Neural cell (in vitro differentiated cells): ENCODE results near the gene QSOX2. TPM values are rescaled to one million over a fixed set of nuclear protein-coding genes. Genes with fewer than 3 reads are reported as not detected.

Experiments used
- H2AFZ ChIP-seq: fragments of 200-600, 300-800 bp; sonication (generic), shearing (Covaris generic); 2 replicates; pipeline ENCODE4 v1.6.0; 2014; ENCODE audit warnings: low read depth, mild to moderate bottlenecking, antibody characterized with exemption, low read length, moderate library complexity
- H3F3A ChIP-seq: fragments of 200-600 bp; shearing (Covaris generic); 2 replicates; pipeline ENCODE4 v1.6.1; 2016; ENCODE audit warnings: mild to moderate bottlenecking, moderate library complexity, mixed read lengths, antibody characterized with exemption, low read length; ENCODE audit not compliant: insufficient read depth, poor library complexity, severe bottlenecking
- H3K27ac ChIP-seq: fragments of 200-600, 300-800 bp; sonication (generic), shearing (Covaris generic); 2 replicates; pipeline ENCODE4 v1.5.1; 2014; ENCODE audit warnings: mild to moderate bottlenecking, low read length, moderate library complexity
- H3K27me3 ChIP-seq: fragments of 300-800, 200-600 bp; sonication (generic), shearing (Covaris generic); 2 replicates; pipeline ENCODE4 v1.6.0; 2014; ENCODE audit warnings: mild to moderate bottlenecking, low read depth, low read length, moderate library complexity; ENCODE audit not compliant: insufficient read depth
- H3K36me3 ChIP-seq: fragments of 300-800, 200-600 bp; sonication (generic), shearing (Covaris generic); 2 replicates; pipeline ENCODE4 v1.5.1; 2014; ENCODE audit warnings: mild to moderate bottlenecking, antibody characterized with exemption, low read length, moderate library complexity; ENCODE audit not compliant: insufficient read depth
- H3K4me2 ChIP-seq: fragments of 300-800, 200-600 bp; sonication (generic), shearing (Covaris generic); 2 replicates; pipeline ENCODE4 v1.6.0; 2014; ENCODE audit warnings: mild to moderate bottlenecking, low read length
- H3K4me3 ChIP-seq: fragments of 300-800, 200-600 bp; sonication (generic), shearing (Covaris generic); 2 replicates; pipeline ENCODE4 v1.5.1; 2014; ENCODE audit warnings: mild to moderate bottlenecking, low read length, moderate library complexity
- H3K79me2 ChIP-seq: fragments of 200-600 bp; shearing (Covaris generic); replicated peaks from 2 replicates; pipeline ENCODE4 v1.6.0; 2014; ENCODE audit warnings: mild to moderate bottlenecking, low read length, moderate library complexity; ENCODE audit not compliant: insufficient read depth
- H3K9ac ChIP-seq: fragments of 300-800, 200-600 bp; sonication (generic), shearing (Covaris generic); 2 replicates; pipeline ENCODE4 v1.6.1; 2016; ENCODE audit warnings: mild to moderate bottlenecking, low read length, mixed read lengths
- H3K9me2 ChIP-seq: fragments of 200-600 bp; shearing (Covaris generic); 2 replicates; pipeline ENCODE4 v1.6.1; 2016; ENCODE audit warnings: mild to moderate bottlenecking, low read length, mixed read lengths; ENCODE audit not compliant: insufficient read depth
- H3K9me3 ChIP-seq: fragments of 200-600, 300-800 bp; sonication (generic), shearing (Covaris generic); 2 replicates; pipeline ENCODE4 v1.6.1; 2016; ENCODE audit warnings: mild to moderate bottlenecking, mixed run types, low read length, moderate library complexity, mixed read lengths
- H4K20me1 ChIP-seq: fragments of 200-600 bp; shearing (Covaris generic); 2 replicates; pipeline ENCODE4 v1.6.1; 2016; ENCODE audit warnings: mild to moderate bottlenecking, mixed run types; ENCODE audit not compliant: insufficient read depth
- CTCF ChIP-seq: fragments of 450-650 bp; IDR thresholded peaks from 2 replicates; pipeline ENCODE4 v1.5.1; 2014; ENCODE audit warnings: antibody characterized with exemption, mild to moderate bottlenecking, moderate library complexity; ENCODE audit not compliant: poor library complexity, severe bottlenecking
- EP300 ChIP-seq: fragments of 450-650 bp; conservative IDR thresholded peaks from 2 replicates; pipeline ENCODE4 v1.6.1; 2014; ENCODE audit warnings: antibody characterized with exemption, mild to moderate bottlenecking, moderate library complexity; ENCODE audit not compliant: poor library complexity, severe bottlenecking
- EZH2 ChIP-seq: fragments of 200-600, 300-800 bp; shearing (Covaris generic), sonication (generic); IDR thresholded peaks from 2 replicates; pipeline ENCODE4 v1.6.1; 2014; ENCODE audit warnings: antibody characterized with exemption, low read length, borderline replicate concordance, mild to moderate bottlenecking; ENCODE audit not compliant: insufficient read depth, poor library complexity, severe bottlenecking
- MXI1 ChIP-seq: fragments of 450-650 bp; conservative IDR thresholded peaks from 2 replicates; pipeline ENCODE4 v1.6.1; 2014; ENCODE audit warnings: antibody characterized with exemption, mild to moderate bottlenecking; ENCODE audit not compliant: poor library complexity, severe bottlenecking
- POLR2AphosphoS5 ChIP-seq: IDR thresholded peaks from 2 replicates; pipeline ENCODE4 v1.6.1; 2012
- RAD21 ChIP-seq: fragments of 450-650 bp; conservative IDR thresholded peaks from 2 replicates; pipeline ENCODE4 v1.6.1; 2014; ENCODE audit warnings: antibody characterized with exemption, mild to moderate bottlenecking, moderate library complexity
- REST ChIP-seq: IDR thresholded peaks from 2 replicates; pipeline ENCODE4 v1.6.1; 2012; ENCODE audit warnings: borderline replicate concordance
- SMC3 ChIP-seq: fragments of 450-650 bp; conservative IDR thresholded peaks from 2 replicates; pipeline ENCODE4 v1.6.1; 2014; ENCODE audit warnings: antibody characterized with exemption, mild to moderate bottlenecking, moderate library complexity; ENCODE audit not compliant: poor library complexity
- TAF1 ChIP-seq: IDR thresholded peaks from 2 replicates; pipeline ENCODE4 v1.6.1; 2012; ENCODE audit warnings: low read depth
- polyA plus RNA-seq: library from polyadenylated mRNA; depleted of rRNA; stranded (reverse); fragments of >200 nt; gene quantifications from 2 replicates; pipeline ENCODE4 v1.2.3, GENCODE V29; 2014

Gene QSOX2
- polyA plus RNA-seq, 1 donor from 2014 or later: 20.7 TPM

- no peaks in the 10 kb centered on the region for H3K36me3 ChIP-seq
Observed at GRCh38 chr9:136247551-136247916, 1.9 kb upstream of the QSOX2 start.

GRCh38 chr9:136246849-136247550 lies 1.4 kb upstream of the QSOX2 start:
- H3K4me3 ChIP-seq: no peak overlapping the region
- no peaks in the 10 kb centered on the region for H3K9me3 ChIP-seq
- H3F3A ChIP-seq: no peaks in the 10 kb centered on the region
- H3K9me2 ChIP-seq: no peaks in the 10 kb centered on the region
- peaks cover 24% of the 10 kb centered on the region for H3K79me2 ChIP-seq
- H2AFZ ChIP-seq: no peak overlapping the region
- H3K9ac ChIP-seq: no peak overlapping the region
- H3K4me2 ChIP-seq: no peak overlapping the region
- no peak overlapping the region for H3K27ac ChIP-seq
- H3K36me3 ChIP-seq: no peaks in the 10 kb centered on the region
- H3K27me3 ChIP-seq: no peaks in the 10 kb centered on the region
- no peaks in the 10 kb centered on the region for H4K20me1 ChIP-seq
- TF ChIP-seq RAD21 (no peak), TAF1 (no peak), POLR2AphosphoS5 (no peak), EZH2 (no peak), CTCF (no peak), EP300 (no peak), MXI1 (no peak), SMC3 (no peak), REST (no peak)

More at GRCh38 chr9:136247551-136247916, 1.9 kb upstream of the QSOX2 start:
- TF ChIP-seq EZH2: no peak
- TF ChIP-seq CTCF: no peak
- TF ChIP-seq RAD21: no peak
- no peak for TF ChIP-seq TAF1
- Histone ChIP-seq H3K4me2 (no peak overlapping the region), H2AFZ (no peak overlapping the region), H3K9me2 (no peaks in the 10 kb centered on the region), H3K27me3 (no peaks in the 10 kb centered on the region), H3K27ac (no peak overlapping the region), H3K9ac (no peak overlapping the region), H3K4me3 (no peak overlapping the region), H4K20me1 (no peaks in the 10 kb centered on the region), H3K9me3 (no peaks in the 10 kb centered on the region), H3K79me2 (peaks cover 19% of the 10 kb centered on the region), H3F3A (no peaks in the 10 kb centered on the region)
